Endothelial cell of umbilical vein (primary cell): ENCODE data around the gene NDC80.

Experiments used
- EZH2 ChIP-seq: IDR thresholded peaks from 2 replicates; pipeline ENCODE4 v1.6.1; 2012; ENCODE audit warnings: borderline replicate concordance, low read depth, mild to moderate bottlenecking, moderate library complexity, low read length, inconsistent platforms; ENCODE audit not compliant: severe bottlenecking
- FOS ChIP-seq: IDR thresholded peaks from 2 replicates; pipeline ENCODE4 v1.6.1; 2011; ENCODE audit warnings: mild to moderate bottlenecking, low read length, moderate library complexity, borderline replicate concordance; ENCODE audit not compliant: insufficient read depth
- GATA2 ChIP-seq: IDR thresholded peaks from 2 replicates; pipeline ENCODE4 v1.7.0; 2011; ENCODE audit warnings: low read depth, mild to moderate bottlenecking, moderate library complexity, mixed read lengths, low read length; ENCODE audit not compliant: insufficient read length, insufficient read depth
- JUN ChIP-seq: IDR thresholded peaks from 2 replicates; pipeline ENCODE4 v1.6.1; 2011; ENCODE audit warnings: borderline replicate concordance, low read depth; ENCODE audit not compliant: insufficient read length, insufficient read depth
- MAX ChIP-seq: IDR thresholded peaks from 2 replicates; pipeline ENCODE4 v1.6.1; 2011; ENCODE audit not compliant: insufficient read depth, insufficient read length
- MYC ChIP-seq: IDR thresholded peaks from one replicate; pipeline ENCODE4 v1.6.1; 2011; ENCODE audit warnings: mild to moderate bottlenecking, low read depth, low read length
- POLR2A ChIP-seq: IDR thresholded peaks from 2 replicates; pipeline ENCODE4 v1.6.1; 2012; ENCODE audit warnings: low read depth, mild to moderate bottlenecking, control low read depth, low read length
- POLR2AphosphoS5 ChIP-seq: IDR thresholded peaks from 2 replicates; pipeline ENCODE4 v1.6.1; 2012; ENCODE audit warnings: low read depth, mild to moderate bottlenecking, control low read depth, low read length, moderate library complexity; ENCODE audit not compliant: insufficient read depth
- TF ChIP-seq, protein P1 (sequence below), 2 donors: IDR thresholded peaks; 1 replicate in 1 of 2; 2 replicates in 1 of 2; pipeline ENCODE4 v1.5.1; 2011; ENCODE audit warnings: low read length in 2 of 2, mild to moderate bottlenecking in 2 of 2, moderate library complexity in 2 of 2, control low read depth in 1 of 2, inconsistent platforms in 1 of 2, low read depth in 1 of 2; ENCODE audit not compliant: insufficient read depth in 1 of 2; ENCODE audit errors: extremely low read depth in 1 of 2

GRCh38 chr18:2662990-2663389 is 91.6 kb downstream of the NDC80 start:
- TF ChIP-seq, protein P1, sequence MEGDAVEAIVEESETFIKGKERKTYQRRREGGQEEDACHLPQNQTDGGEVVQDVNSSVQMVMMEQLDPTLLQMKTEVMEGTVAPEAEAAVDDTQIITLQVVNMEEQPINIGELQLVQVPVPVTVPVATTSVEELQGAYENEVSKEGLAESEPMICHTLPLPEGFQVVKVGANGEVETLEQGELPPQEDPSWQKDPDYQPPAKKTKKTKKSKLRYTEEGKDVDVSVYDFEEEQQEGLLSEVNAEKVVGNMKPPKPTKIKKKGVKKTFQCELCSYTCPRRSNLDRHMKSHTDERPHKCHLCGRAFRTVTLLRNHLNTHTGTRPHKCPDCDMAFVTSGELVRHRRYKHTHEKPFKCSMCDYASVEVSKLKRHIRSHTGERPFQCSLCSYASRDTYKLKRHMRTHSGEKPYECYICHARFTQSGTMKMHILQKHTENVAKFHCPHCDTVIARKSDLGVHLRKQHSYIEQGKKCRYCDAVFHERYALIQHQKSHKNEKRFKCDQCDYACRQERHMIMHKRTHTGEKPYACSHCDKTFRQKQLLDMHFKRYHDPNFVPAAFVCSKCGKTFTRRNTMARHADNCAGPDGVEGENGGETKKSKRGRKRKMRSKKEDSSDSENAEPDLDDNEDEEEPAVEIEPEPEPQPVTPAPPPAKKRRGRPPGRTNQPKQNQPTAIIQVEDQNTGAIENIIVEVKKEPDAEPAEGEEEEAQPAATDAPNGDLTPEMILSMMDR (IDR thresholded peaks at IDR 0.05; ENCODE audit: extremely low read depth in 1 of 2, insufficient read depth in 1 of 2, low read depth in 1 of 2, low read length in 2 of 2) = no peak
- no peak for TF ChIP-seq POLR2AphosphoS5
- no peak for TF ChIP-seq EZH2
- TF ChIP-seq POLR2A = no peak
- no peak for TF ChIP-seq MYC
- no peak for TF ChIP-seq JUN
- no peak for TF ChIP-seq FOS
- TF ChIP-seq MAX = no peak
- no peak for TF ChIP-seq GATA2
